Placental pericyte (primary cell): ENCODE data around the gene PRSS48. TPM values are rescaled to one million over a fixed set of nuclear protein-coding genes. Genes with fewer than 3 reads are reported as not detected.

Experiments
- small RNA-seq: library from RNA; depleted of rRNA; stranded (forward); fragments of <200 nt; gene quantifications from one replicate; pipeline ENCODE3, GENCODE V24; 2012; ENCODE audit warnings: low replicate concordance
- total RNA-seq: library from RNA; depleted of rRNA; stranded (reverse); fragments of >200 nt; gene quantifications from 2 replicates; pipeline ENCODE4 v1.2.3, GENCODE V29; 2012

PRSS48 gene, protein sequence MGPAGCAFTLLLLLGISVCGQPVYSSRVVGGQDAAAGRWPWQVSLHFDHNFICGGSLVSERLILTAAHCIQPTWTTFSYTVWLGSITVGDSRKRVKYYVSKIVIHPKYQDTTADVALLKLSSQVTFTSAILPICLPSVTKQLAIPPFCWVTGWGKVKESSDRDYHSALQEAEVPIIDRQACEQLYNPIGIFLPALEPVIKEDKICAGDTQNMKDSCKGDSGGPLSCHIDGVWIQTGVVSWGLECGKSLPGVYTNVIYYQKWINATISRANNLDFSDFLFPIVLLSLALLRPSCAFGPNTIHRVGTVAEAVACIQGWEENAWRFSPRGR
- not detected in 2 replicates for total RNA-seq

DNA sequence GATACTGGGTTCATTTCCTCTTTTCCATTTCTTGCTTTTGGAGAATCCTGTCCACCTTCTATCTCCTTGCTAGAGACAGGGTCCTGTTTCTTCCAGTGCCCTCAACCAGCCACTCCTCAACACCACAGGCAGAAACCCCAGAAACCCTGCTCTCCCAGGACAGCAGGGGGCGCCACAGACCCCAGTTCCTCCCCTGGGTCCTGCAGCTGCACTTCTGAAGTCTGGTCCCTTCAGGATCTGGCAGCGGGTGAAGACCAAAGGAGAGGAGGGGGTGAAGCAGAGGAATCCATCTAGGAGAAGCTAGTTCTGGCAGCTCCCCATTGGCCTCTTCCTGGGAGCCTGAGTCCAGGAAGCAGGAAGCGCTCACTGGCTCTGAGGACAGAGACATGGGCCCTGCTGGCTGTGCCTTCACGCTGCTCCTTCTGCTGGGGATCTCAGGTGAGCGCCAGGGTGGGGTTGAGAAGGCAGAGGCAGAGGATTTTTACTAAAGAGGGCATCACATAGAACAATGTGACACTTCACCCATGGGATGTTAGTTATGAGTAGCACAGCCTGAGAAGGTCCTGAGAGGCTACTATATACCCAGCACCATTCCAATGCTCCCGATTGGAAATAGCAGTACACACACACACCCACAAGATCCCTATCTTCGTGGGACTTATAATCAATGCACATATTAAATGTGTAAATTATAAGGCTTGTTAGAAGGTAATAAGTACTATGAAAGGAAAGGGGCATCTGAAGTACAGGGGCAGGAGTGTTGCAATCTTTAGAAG, at the start of gene PRSS48:
PRSS48 (plus strand) TSS at position 375 of the 776 bp plus-strand sequence; CDS start at position 387, 12 bp downstream.

DNA sequence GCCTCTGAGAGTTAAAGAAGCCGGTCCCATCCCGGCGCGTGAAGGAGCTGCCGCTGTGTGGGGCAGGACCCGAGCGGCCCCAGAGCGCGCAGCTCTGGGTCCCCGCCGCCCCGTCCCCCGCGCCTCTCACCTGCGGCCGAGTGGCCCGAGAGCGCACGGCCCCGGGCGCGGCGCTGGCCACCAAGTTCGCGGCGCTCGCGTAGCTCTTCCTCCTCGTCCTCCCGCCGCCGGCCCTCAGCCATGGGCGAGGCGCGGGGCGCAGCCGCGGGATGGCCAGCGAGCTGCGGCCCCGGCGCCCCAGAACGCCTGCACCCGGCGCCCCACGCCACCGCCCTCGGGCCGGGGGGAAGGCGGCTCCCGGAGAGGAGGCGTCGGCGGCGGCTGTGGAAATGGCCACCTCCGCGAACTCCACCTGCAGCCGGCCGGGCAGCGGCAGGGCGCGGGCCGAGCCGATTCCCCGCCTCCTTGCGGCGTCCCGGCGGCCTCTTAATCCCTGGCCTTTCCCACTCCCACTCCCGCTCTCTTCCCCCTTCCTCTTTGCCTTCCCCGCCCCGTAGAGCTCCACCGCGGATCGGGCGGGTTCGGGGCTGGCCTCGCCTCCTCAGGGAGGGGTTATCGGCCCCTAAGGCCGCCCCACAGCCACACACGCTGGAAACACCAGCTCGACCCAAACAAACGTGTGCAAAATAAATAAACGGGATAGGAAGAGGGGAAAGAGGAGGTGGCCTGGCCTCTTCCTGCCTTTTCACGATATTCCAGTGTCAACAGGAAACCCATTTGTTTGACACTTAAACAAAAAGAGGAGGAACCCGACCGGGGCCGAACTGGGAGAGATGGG, 48.4 kb downstream of the PRSS48 start, which contains the start of gene SH3D19:
SH3D19 (minus strand) TSS at position 495 of the 838 bp plus-strand sequence; CDS start at position 242, 253 bp downstream.

Small RNA genes lying within 50 kb of the gene (small RNA-seq; reads per million reads assigned to genes)
- not detected for gene AC104819.2
- gene RNU6-1282P = not detected

Other genes with a start within 250 kb of the PRSS48 start
- gene RPS3A, start 177.5 kb upstream of the PRSS48 start, total RNA-seq = 1,184 and 1,845 TPM in 2 replicates
- gene SH3D19, start 48.4 kb downstream of the PRSS48 start, total RNA-seq = 3.5 and 31.4 TPM in 2 replicates
- gene FHIP1A, start 132.0 kb downstream of the PRSS48 start, total RNA-seq = under 0.01 and 0.14 TPM in 2 replicates